Colonic mucosa (tissue), 4 donors: ENCODE measurements around the gene ST3GAL3. TPM values are rescaled to one million over a fixed set of nuclear protein-coding genes. Genes with fewer than 3 reads are reported as not detected.

ENCODE experiments used
- DNase-seq: peaks from one replicate; pipeline ENCODE4 v3.0.0-alpha.2; 2020
- H3K27ac ChIP-seq: fragments of 200-600 bp; one replicate; pipeline ENCODE4 v1.8.0; 2021
- H3K27me3 ChIP-seq: fragments of 200-600 bp; one replicate; pipeline ENCODE4 v1.8.0; 2021
- H3K36me3 ChIP-seq: fragments of 200-600 bp; one replicate; pipeline ENCODE4 v1.8.0; 2021
- H3K4me1 ChIP-seq: fragments of 200-600 bp; one replicate; pipeline ENCODE4 v1.8.0; 2021; ENCODE audit warnings: mild to moderate bottlenecking
- H3K4me3 ChIP-seq: fragments of 200-600 bp; one replicate; pipeline ENCODE4 v1.8.0; 2021
- H3K9ac ChIP-seq, 2 donors: one replicate each; pipeline ENCODE4 v1.7.0; 2013; ENCODE audit warnings: control low read depth in 2 of 2, low read depth in 2 of 2, low read length in 2 of 2
- H3K9me3 ChIP-seq: fragments of 200-600 bp; one replicate; pipeline ENCODE4 v1.8.0; 2021
- CTCF ChIP-seq: fragments of 200-600 bp; IDR thresholded peaks from one replicate; pipeline ENCODE4 v1.8.0; 2022; ENCODE audit warnings: antibody characterized with exemption, mild to moderate bottlenecking
- intact Hi-C: fragments of 100-400 bp; cut with DNase I; formaldehyde crosslinking; loops from one replicate; pipeline ENCODE4 v1.14.1; 2022
- total RNA-seq, 2 donors: library from RNA; stranded (reverse); fragmentation: NEBNext Ultra II Directional in 1 of 2; extraction: Animal tissue kit (Norgen Biotek cat#: 25700) in 1 of 2; gene quantifications; one replicate each; pipeline ENCODE4 v1.2.1, GENCODE V29; 2021
- donor health status: healthy.
- donor health status: DM: no; HTN: no; CAD: no.
- donor health status: DM: no; HTN: no; CAD: no.

The ST3GAL3 gene
- total RNA-seq, 2 donors from 2014 or later = 5.1 to 6.0 TPM

DNA sequence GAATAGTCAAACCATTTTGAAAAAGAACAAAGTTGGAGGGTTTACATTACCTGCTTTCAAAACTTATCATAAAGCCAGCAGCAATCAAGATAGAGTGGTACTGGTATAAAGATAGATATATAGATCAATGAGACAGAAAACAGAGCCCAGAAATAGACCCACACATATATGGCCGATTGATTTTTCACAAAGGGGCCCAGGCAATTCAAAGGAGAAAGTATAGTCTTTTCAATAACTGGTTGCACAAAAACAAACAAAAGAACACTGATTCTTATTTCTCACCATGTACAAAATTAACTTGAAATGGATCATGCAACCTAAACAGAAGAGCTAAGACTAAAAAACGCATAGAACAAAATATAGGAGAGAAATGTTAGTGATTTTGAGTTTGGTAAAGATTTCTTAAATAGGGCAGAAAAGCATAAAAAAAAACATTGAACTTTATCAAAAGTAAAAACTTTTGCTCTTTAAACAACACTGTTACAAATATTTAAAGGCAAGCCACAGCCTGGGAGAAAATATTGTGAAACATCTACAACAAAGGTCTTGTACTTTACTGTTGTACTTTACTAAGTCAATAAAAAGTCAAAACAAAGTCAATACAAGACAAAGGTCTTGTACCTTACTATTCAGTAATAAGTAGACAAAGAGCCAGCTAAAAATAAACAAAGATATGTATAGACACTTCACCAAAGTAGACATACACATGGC lies 50.2 kb downstream of the ST3GAL3 start:
- TF ChIP-seq CTCF = no peak
- H3K4me3 ChIP-seq = no peak overlapping the region
- H3K4me1 ChIP-seq = no peaks in the 10 kb centered on the region
- no peaks in the 10 kb centered on the region for H3K27me3 ChIP-seq
- no peaks in the 10 kb centered on the region for H3K36me3 ChIP-seq
- intact Hi-C loops = no loop called here
- DNase-seq = no peak
- H3K9ac ChIP-seq = no peak overlapping the region
- no peak overlapping the region for H3K27ac ChIP-seq
- H3K9me3 ChIP-seq = no peaks in the 10 kb centered on the region

- Histone ChIP-seq H3K36me3 (no peaks in the 10 kb centered on the region), H3K9ac (no peak overlapping the region), H3K4me1 (no peaks in the 10 kb centered on the region), H3K27ac (no peak overlapping the region), H3K9me3 (no peaks in the 10 kb centered on the region), H3K27me3 (no peaks in the 10 kb centered on the region), H3K4me3 (no peak overlapping the region)
- no peak for TF ChIP-seq CTCF
- intact Hi-C loops = loop anchor here (5.0 to 10.0 kb wide), 2 partner anchors 234 to 274 kb away; partner anchors contain the start of gene SLC6A9
- no peak for DNase-seq
Observed at GRCh38 chr1:43760745-43761317, 53.5 kb downstream of the ST3GAL3 start.

DNA sequence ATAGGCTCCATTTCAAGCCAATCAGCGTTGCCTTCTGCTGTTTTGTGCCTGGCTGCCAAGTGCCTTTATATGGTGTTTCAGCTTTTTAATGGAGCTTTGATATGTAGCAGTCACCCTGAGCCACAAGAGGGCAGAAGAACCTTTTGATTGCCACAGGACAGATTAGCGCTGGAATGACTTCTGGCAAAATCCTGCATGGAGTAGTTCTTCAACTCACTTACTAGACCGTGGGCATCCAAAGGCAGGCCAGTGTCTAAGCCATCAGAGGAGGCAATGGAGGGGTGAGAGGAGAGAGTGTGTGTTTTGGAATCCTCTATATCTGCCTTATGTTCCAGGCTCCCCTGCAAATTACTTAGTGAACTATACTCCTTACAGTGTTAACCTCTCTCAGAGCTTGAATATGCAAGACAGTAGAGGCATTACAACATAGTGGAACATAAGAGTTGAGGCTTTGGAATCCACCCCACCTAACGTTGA lies 56.2 kb downstream of the ST3GAL3 start:
- Histone ChIP-seq H3K36me3 (no peaks in the 10 kb centered on the region), H3K4me3 (no peak overlapping the region), H3K9me3 (no peaks in the 10 kb centered on the region), H3K27ac (no peak overlapping the region), H3K27me3 (no peaks in the 10 kb centered on the region), H3K4me1 (no peaks in the 10 kb centered on the region), H3K9ac (no peak overlapping the region)
- intact Hi-C loops = loop anchor here (1.0 to 10.0 kb wide), 3 partner anchors 172 to 271 kb away; partner anchors contain the start of gene SLC6A9
- peak; percentile 67 for TF ChIP-seq CTCF
- peak; percentile 80 for DNase-seq

- intact Hi-C loops = loop anchor here (5.0 to 10.0 kb wide), 2 partner anchors 237 to 270 kb away; partner anchors contain the start of gene SLC6A9
- no peak for DNase-seq
Observed at GRCh38 chr1:43764581-43764980, 57.2 kb downstream of the ST3GAL3 start.

More at GRCh38 chr1:43764581-43764980, 57.2 kb downstream of the ST3GAL3 start:
- no peaks in the 10 kb centered on the region for H3K36me3 ChIP-seq
- H3K27ac ChIP-seq = no peak overlapping the region
- no peaks in the 10 kb centered on the region for H3K27me3 ChIP-seq
- H3K9ac ChIP-seq = no peak overlapping the region
- no peaks in the 10 kb centered on the region for H3K4me1 ChIP-seq
- H3K4me3 ChIP-seq = no peak overlapping the region
- H3K9me3 ChIP-seq = no peaks in the 10 kb centered on the region
- no peak for TF ChIP-seq CTCF
